OCI-LY3 (cell line): ENCODE measurements around the gene RAB7A.

ENCODE experiments used
- H2AFZ ChIP-seq: fragments of 200-600, 300-600 bp; shearing (Covaris generic); 2 replicates; pipeline ENCODE4 v1.6.0; 2014; ENCODE audit warnings: antibody characterized with exemption, low read depth, low read length
- H3K27ac ChIP-seq: fragments of 200-600, 300-600 bp; sonication (generic); 2 replicates; pipeline ENCODE4 v1.5.1; 2014; ENCODE audit warnings: mild to moderate bottlenecking, low read length, moderate library complexity, mixed read lengths
- H3K27me3 ChIP-seq: fragments of 200-600, 300-600 bp; sonication (generic); 2 replicates; pipeline ENCODE4 v1.6.1; 2014; ENCODE audit warnings: low read depth, low read length, mixed read lengths
- H3K36me3 ChIP-seq: fragments of 200-600, 300-600 bp; sonication (generic); replicated peaks from 2 replicates; pipeline ENCODE3; 2014; ENCODE audit warnings: low read depth, low read length, mixed read lengths
- H3K4me1 ChIP-seq: fragments of 300-600, 200-600 bp; sonication (generic); 2 replicates; pipeline ENCODE4 v1.6.1; 2014; ENCODE audit warnings: low read length, mixed read lengths
- H3K4me2 ChIP-seq: fragments of 200-600, 300-600 bp; sonication (generic); 2 replicates; pipeline ENCODE4 v1.6.1; 2014; ENCODE audit warnings: low read length, mixed read lengths
- H3K4me3 ChIP-seq: fragments of 300-600, 200-600 bp; sonication (generic); 2 replicates; pipeline ENCODE4 v1.5.1; 2014; ENCODE audit warnings: antibody characterized with exemption, mild to moderate bottlenecking, low read length, moderate library complexity
- H3K79me2 ChIP-seq: fragments of 300-600, 200-600 bp; shearing (Covaris generic); 2 replicates; pipeline ENCODE4 v1.6.1; 2014; ENCODE audit warnings: mild to moderate bottlenecking, low read length, mixed read lengths
- H3K9ac ChIP-seq: fragments of 300-600, 200-600 bp; shearing (Covaris generic); 2 replicates; pipeline ENCODE4 v1.6.0; 2014; ENCODE audit warnings: mild to moderate bottlenecking, low read length, moderate library complexity
- H3K9me3 ChIP-seq: fragments of 200-600, 300-600 bp; shearing (Covaris generic); 2 replicates; pipeline ENCODE4 v1.6.1; 2014; ENCODE audit warnings: low read length, mixed read lengths; ENCODE audit not compliant: insufficient read depth
- H4K20me1 ChIP-seq: fragments of 200-600, 300-600 bp; sonication (generic); 2 replicates; pipeline ENCODE4 v1.6.1; 2016; ENCODE audit warnings: low read length, mixed read lengths; ENCODE audit not compliant: insufficient read depth
- CTCF ChIP-seq: fragments of 200-600, 300-600 bp; sonication (generic); IDR thresholded peaks from 2 replicates; pipeline ENCODE4 v1.5.1; 2014; ENCODE audit warnings: antibody characterized with exemption, low read length, low read depth
- EZH2phosphoT487 ChIP-seq: fragments of 200-600 bp; shearing (Covaris generic); IDR thresholded peaks from 2 replicates; pipeline ENCODE4 v1.6.1; 2018; ENCODE audit warnings: antibody characterized with exemption, mixed run types, low read depth

Gene RAB7A

GRCh38 chr3:128845778-128846485 lies 119.9 kb downstream of the RAB7A start:
- H3K36me3 ChIP-seq = no peaks in the 10 kb centered on the region
- no peaks in the 10 kb centered on the region for H3K27me3 ChIP-seq
- H3K27ac ChIP-seq = 0 out of 2 replicates have a peak overlapping the region, but pooled peaks have one; percentile 15
- no peaks in the 10 kb centered on the region for H3K9me3 ChIP-seq
- TF ChIP-seq CTCF (peak; percentile 65), EZH2phosphoT487 (no peak)
- peak overlapping the region; percentile 83 for H3K4me3 ChIP-seq
- H3K79me2 ChIP-seq = no peaks in the 10 kb centered on the region
- peaks cover 14% of the 10 kb centered on the region for H3K4me1 ChIP-seq
- no peaks in the 10 kb centered on the region for H4K20me1 ChIP-seq
- peak overlapping the region; percentile 70 for H3K9ac ChIP-seq
- peak overlapping the region; percentile 97 for H2AFZ ChIP-seq
- peak overlapping the region; percentile 94 for H3K4me2 ChIP-seq

- no peaks in the 10 kb centered on the region for H3K27me3 ChIP-seq
- no peaks in the 10 kb centered on the region for H3K9me3 ChIP-seq
- no peak for TF ChIP-seq EZH2phosphoT487
- no peak for TF ChIP-seq CTCF
- no peak overlapping the region for H3K27ac ChIP-seq
- peak overlapping the region; percentile 94 for H3K4me2 ChIP-seq
- H3K4me3 ChIP-seq = peak overlapping the region; percentile 83
- no peaks in the 10 kb centered on the region for H3K36me3 ChIP-seq
- H4K20me1 ChIP-seq = no peaks in the 10 kb centered on the region
- H3K79me2 ChIP-seq = no peaks in the 10 kb centered on the region
- peak overlapping the region; percentile 70 for H3K9ac ChIP-seq
- H3K4me1 ChIP-seq = peaks cover 14% of the 10 kb centered on the region
- peak overlapping the region; percentile 97 for H2AFZ ChIP-seq
Measured at GRCh38 chr3:128846486-128846891, 120.5 kb downstream of the RAB7A start.

- Histone ChIP-seq H3K4me2 (no peak overlapping the region), H3K4me1 (peaks cover 14% of the 10 kb centered on the region), H3K36me3 (no peaks in the 10 kb centered on the region), H3K27me3 (no peaks in the 10 kb centered on the region), H3K27ac (no peak overlapping the region), H3K4me3 (no peak overlapping the region), H3K9me3 (no peaks in the 10 kb centered on the region), H3K79me2 (no peaks in the 10 kb centered on the region), H3K9ac (no peak overlapping the region), H2AFZ (no peak overlapping the region), H4K20me1 (no peaks in the 10 kb centered on the region)
- TF ChIP-seq EZH2phosphoT487 = no peak
- TF ChIP-seq CTCF = no peak
Measured at GRCh38 chr3:128847666-128848370, 121.8 kb downstream of the RAB7A start.

GRCh38 chr3:128848936-128849335 lies 123.0 kb downstream of the RAB7A start:
- no peak overlapping the region for H3K4me2 ChIP-seq
- H3K36me3 ChIP-seq = no peaks in the 10 kb centered on the region
- H2AFZ ChIP-seq = no peak overlapping the region
- H3K9ac ChIP-seq = no peak overlapping the region
- no peaks in the 10 kb centered on the region for H4K20me1 ChIP-seq
- no peaks in the 10 kb centered on the region for H3K27me3 ChIP-seq
- TF ChIP-seq EZH2phosphoT487 (no peak), CTCF (no peak)
- peaks cover 14% of the 10 kb centered on the region for H3K4me1 ChIP-seq
- no peaks in the 10 kb centered on the region for H3K9me3 ChIP-seq
- no peak overlapping the region for H3K27ac ChIP-seq
- H3K79me2 ChIP-seq = no peaks in the 10 kb centered on the region
- H3K4me3 ChIP-seq = no peak overlapping the region
